ENCODE data around the gene R3HDM2. TPM values are rescaled to one million over a fixed set of nuclear protein-coding genes. Genes with fewer than 3 reads are reported as not detected.

R3HDM2 gene
- total RNA-seq, 3 donors from 2014 or later, result 31.6 to 43.0 (median 35.7) TPM

- Histone ChIP-seq H3K9me3 (no peaks in the 10 kb centered on the region), H3K4me1 (peaks cover 13 to 14% of the 10 kb centered on the region in 2 donors), H3K36me3 (no peaks in the 10 kb centered on the region), H3K27ac (peak overlapping the region in 1 of 2 donors; percentile 72), H3K27me3 (peaks cover 3 to 26% of the 10 kb centered on the region in 2 donors), H3K4me3 (no peak overlapping the region)
- TF ChIP-seq POLR2A (IDR thresholded peaks at IDR 0.05), result no peak
- intact Hi-C loops (cut with DNase I; ENCODE audit: low total_unique reads), result no loop called here
- DNase-seq (ENCODE audit: low spot score in 2 of 2), result no peak
These were observed 193.8 kb downstream of the R3HDM2 start for GRCh38 chr12:57236925-57237595.

DNA sequence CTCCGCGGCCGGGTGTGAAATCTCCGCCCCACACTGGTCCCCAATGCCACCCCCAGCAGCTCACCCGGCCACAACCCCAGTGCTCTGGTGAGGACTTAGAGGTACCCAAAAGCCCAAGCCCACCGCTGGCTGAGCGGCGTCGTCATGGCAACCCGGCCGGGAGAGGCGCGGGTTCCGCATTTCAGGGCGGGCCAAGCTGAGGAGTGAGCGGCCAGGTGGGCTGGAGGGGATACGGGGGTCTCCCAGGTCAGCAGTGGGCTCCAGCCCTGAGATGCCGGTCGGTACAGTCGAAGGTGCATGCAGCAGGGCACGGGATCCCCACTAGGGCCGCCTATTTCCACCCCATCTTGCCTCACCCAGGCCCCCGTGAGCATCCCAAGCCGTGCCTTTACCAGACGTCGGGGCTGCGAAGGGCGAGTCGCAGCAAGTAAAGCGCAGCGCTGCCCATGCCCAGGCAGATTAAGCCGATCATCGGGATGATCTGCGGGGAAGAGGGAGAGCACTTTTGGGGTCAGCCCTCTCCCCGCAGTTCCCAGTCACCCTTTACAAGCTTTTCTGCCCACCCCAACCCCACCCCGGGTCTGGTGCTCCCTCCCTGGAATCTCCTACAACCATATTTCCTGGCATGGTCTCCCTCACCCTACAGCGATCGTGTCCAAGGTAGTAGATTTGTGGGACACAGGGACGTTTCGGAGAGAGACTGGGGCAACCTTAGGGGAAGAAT, 194.5 kb downstream of the R3HDM2 start:
- TF ChIP-seq POLR2AphosphoS5 (IDR thresholded peaks at IDR 0.05) (no peak), POLR2A (IDR thresholded peaks at IDR 0.05) (no peak)
- TF ChIP-seq, protein P1, sequence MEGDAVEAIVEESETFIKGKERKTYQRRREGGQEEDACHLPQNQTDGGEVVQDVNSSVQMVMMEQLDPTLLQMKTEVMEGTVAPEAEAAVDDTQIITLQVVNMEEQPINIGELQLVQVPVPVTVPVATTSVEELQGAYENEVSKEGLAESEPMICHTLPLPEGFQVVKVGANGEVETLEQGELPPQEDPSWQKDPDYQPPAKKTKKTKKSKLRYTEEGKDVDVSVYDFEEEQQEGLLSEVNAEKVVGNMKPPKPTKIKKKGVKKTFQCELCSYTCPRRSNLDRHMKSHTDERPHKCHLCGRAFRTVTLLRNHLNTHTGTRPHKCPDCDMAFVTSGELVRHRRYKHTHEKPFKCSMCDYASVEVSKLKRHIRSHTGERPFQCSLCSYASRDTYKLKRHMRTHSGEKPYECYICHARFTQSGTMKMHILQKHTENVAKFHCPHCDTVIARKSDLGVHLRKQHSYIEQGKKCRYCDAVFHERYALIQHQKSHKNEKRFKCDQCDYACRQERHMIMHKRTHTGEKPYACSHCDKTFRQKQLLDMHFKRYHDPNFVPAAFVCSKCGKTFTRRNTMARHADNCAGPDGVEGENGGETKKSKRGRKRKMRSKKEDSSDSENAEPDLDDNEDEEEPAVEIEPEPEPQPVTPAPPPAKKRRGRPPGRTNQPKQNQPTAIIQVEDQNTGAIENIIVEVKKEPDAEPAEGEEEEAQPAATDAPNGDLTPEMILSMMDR (IDR thresholded peaks at IDR 0.05), result no peak
- no peaks in the 10 kb centered on the region for H3K9me3 ChIP-seq
- H3K27me3 ChIP-seq, result peaks cover 3 to 19% of the 10 kb centered on the region in 2 donors
- peaks cover 13 to 14% of the 10 kb centered on the region in 2 donors for H3K4me1 ChIP-seq
- H3K27ac ChIP-seq, result peak overlapping the region in 1 of 2 donors; percentile 72
- no peak for DNase-seq (ENCODE audit: low spot score in 2 of 2)
- H3K36me3 ChIP-seq, result no peaks in the 10 kb centered on the region
- intact Hi-C loops (cut with DNase I; ENCODE audit: low total_unique reads), result no loop called here
- peak overlapping the region in 1 of 3 donors; percentile 29 for H3K4me3 ChIP-seq

- Histone ChIP-seq H3K27me3 (peaks cover 3 to 13% of the 10 kb centered on the region in 2 donors), H3K4me1 (peaks cover 12 to 13% of the 10 kb centered on the region in 2 donors), H3K9me3 (no peaks in the 10 kb centered on the region), H3K4me3 (peak overlapping the region in 1 of 3 donors; percentile 29), H3K36me3 (no peaks in the 10 kb centered on the region), H3K27ac (peak overlapping the region in 1 of 2 donors; percentile 72)
- intact Hi-C loops (cut with DNase I; ENCODE audit: low total_unique reads), result no loop called here
- TF ChIP-seq POLR2AphosphoS5 (IDR thresholded peaks at IDR 0.05) (no peak), POLR2A (IDR thresholded peaks at IDR 0.05) (no peak)
- TF ChIP-seq, protein P1 (IDR thresholded peaks at IDR 0.05), result no peak
- no peak for DNase-seq (ENCODE audit: low spot score in 2 of 2)
These were observed 195.1 kb downstream of the R3HDM2 start for GRCh38 chr12:57235728-57236131.

DNA sequence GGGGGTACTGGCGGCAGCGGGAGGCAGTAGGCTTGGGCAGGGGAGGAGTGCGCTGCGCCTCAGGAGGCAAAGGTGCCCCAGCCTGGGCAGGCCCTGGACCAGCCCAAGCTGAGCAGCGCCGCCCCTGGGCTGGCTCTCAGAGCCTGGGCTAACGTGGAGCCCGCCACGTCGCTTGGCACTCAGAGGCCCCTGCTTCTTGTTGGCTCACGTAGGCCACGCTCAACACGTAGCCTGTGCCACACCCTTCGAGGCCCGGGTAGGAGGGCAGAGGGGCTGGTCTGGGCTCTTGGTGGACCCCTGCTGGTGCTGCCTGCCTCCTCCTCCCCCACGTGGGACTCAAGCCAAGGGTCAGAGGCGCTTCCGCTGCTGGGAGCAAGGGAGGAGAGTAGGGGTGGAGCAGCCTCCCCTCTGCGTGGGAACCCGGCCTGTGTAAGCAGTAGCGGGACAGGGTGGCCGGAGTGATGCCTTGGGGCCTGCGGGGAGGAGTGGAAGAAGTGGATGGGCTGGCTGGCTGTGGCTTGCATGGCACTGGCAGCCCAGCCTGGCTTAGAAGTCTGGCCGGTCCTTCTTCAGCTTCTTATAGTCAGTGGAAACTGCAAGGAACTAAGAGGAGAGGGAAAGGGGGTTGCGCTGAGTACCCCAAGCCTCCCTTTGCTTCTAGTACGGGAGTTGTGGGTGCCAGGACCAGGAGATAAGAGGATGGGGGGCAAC, 195.7 kb downstream of the R3HDM2 start:
- Histone ChIP-seq H3K27ac (peak overlapping the region in 1 of 2 donors; percentile 72), H3K4me1 (peaks cover 10 to 12% of the 10 kb centered on the region in 2 donors), H3K27me3 (peaks cover 3 to 7% of the 10 kb centered on the region in 2 donors), H3K9me3 (no peaks in the 10 kb centered on the region), H3K36me3 (no peaks in the 10 kb centered on the region), H3K4me3 (no peak overlapping the region)
- DNase-seq (ENCODE audit: low spot score in 2 of 2), result no peak
- TF ChIP-seq POLR2A (IDR thresholded peaks at IDR 0.05) (no peak), POLR2AphosphoS5 (IDR thresholded peaks at IDR 0.05) (no peak)
- TF ChIP-seq, protein P1 (IDR thresholded peaks at IDR 0.05), result no peak
- intact Hi-C loops (cut with DNase I; ENCODE audit: low total_unique reads), result no loop called here

- intact Hi-C loops (cut with DNase I; ENCODE audit: low total_unique reads), result no loop called here
- Histone ChIP-seq H3K4me3 (no peak overlapping the region), H3K27ac (peak overlapping the region in 1 of 2 donors; percentile 66), H3K36me3 (no peaks in the 10 kb centered on the region), H3K9me3 (no peaks in the 10 kb centered on the region), H3K27me3 (peaks cover 3 to 7% of the 10 kb centered on the region in 2 donors), H3K4me1 (peaks cover 4 to 8% of the 10 kb centered on the region in 2 donors)
- no peak for DNase-seq (ENCODE audit: low spot score in 2 of 2)
- TF ChIP-seq, protein P1 (IDR thresholded peaks at IDR 0.05), result no peak
- no peak for TF ChIP-seq POLR2AphosphoS5 (IDR thresholded peaks at IDR 0.05)
- TF ChIP-seq POLR2A (IDR thresholded peaks at IDR 0.05), result no peak
These were observed 196.2 kb downstream of the R3HDM2 start for GRCh38 chr12:57234571-57235016.

All from breast epithelium (tissue), 4 donors.